Stimulated activated CD4-positive, alpha-beta T cell treated with anti-CD3 and anti-CD28 coated beads, Interleukin-12 subunit alpha, Interleukin-12 subunit beta, amount 100 ng/mL, for 48 hours (primary cell): ENCODE results near the gene TBC1D30.

Experiments used
- DNase-seq, 3 donors: peaks; one replicate each; pipeline ENCODE4 v3.0.0-alpha.2; 2020; ENCODE audit warnings: low read depth in 2 of 3, low spot score in 1 of 3

The TBC1D30 gene

GRCh38 chr12:64907097-64907496 lies 82.7 kb downstream of the TBC1D30 start:
- DNase-seq, result no peak

GRCh38 chr12:64909124-64909523 lies 84.7 kb downstream of the TBC1D30 start:
- no peak for DNase-seq

- no peak for DNase-seq
Measured at GRCh38 chr12:64911081-64911480, 86.6 kb downstream of the TBC1D30 start.

GRCh38 chr12:64911912-64912311 lies 87.5 kb downstream of the TBC1D30 start:
- DNase-seq, result no peak

GRCh38 chr12:64912516-64913255 lies 88.2 kb downstream of the TBC1D30 start:
- DNase-seq, result no peak

- DNase-seq, result no peak
Measured at GRCh38 chr12:64915242-64915641, 90.8 kb downstream of the TBC1D30 start.

GRCh38 chr12:64916411-64917261 lies 92.2 kb downstream of the TBC1D30 start:
- DNase-seq, result no peak

GRCh38 chr12:64918344-64918743 lies 93.9 kb downstream of the TBC1D30 start:
- no peak for DNase-seq

GRCh38 chr12:64918801-64919200 lies 94.4 kb downstream of the TBC1D30 start:
- DNase-seq, result no peak

GRCh38 chr12:64922853-64923252 lies 98.4 kb downstream of the TBC1D30 start:
- no peak for DNase-seq

GRCh38 chr12:64923536-64923935 lies 99.1 kb downstream of the TBC1D30 start:
- DNase-seq, result no peak
